ENCODE measurements around the gene DIRAS1.
"Not testable (repeated sequence)": the region's sequence is repeated elsewhere in the genome, so short reads cannot be mapped to it uniquely, and the experiment has no call there.

Gene DIRAS1

DNA sequence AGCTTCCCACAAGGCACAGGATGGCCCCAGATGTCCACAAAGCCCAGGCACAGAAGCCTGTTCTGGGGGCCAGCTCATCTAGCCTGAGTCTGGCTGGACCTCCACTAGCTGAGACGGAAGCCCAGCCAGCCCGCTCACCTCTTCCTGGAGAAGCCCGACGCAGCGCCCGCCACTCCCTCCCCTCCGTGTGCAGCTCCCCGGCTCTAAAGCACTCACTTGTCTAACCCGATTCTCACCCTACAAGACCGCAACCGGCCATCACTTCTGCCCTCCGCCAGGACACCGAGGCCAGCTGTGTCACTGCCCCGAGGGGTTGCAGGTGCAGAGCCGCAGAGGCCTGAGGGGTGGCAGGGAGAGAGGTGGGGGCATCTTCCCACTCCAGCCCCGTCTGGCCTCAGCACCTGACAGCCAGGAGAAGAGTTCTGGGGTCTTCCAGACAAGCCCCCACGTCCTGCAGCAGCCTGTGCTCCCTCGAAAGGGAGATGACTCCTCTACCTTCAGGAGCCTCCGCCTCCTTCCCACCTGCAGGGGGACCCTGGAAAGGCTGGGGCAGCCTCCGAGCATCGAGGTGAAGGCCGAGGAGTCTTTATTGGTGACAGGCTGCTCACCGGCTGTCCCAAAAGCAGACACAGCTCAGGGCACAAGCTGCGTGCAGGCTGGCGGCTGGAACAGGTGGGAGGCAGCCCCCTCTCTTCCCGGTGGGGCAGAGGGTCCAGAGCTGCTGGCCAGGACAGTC lies 5.9 kb upstream of the DIRAS1 start:
- DNase-seq, result no peak

DNA sequence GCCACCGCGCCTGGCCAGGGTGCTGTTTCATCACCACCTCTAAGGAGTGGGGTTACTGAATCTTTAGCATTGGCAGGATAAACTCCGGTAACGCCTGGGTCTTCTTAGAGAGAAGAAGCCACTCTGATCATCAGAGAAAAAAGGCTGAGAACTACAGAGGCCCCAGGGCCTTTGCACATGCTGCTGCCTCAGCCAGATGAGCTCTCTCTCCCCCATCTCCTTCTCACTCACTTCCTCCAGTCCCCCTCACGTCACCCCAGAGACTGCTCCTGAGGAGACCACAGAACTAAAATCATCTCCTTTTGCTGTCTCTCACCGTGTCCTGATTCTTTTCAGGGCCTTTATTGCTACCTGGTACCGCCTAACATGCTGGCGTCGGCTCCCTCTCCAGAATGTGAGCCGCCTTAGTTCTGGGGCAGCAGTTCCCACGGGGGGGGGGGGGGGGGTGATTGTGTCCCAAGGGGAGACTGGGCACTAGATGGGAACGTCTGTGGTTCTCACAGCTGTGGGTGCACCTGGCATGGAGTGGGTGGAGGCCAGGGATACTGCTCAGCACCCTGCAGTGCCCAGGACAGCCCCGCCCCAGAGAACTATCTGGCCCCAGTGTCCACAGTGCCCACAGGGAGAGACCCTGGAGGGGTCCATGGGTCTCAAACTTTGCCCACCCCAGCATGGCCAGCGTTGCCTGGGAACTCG lies 5.1 kb upstream of the DIRAS1 start:
- no peak for DNase-seq

DNA sequence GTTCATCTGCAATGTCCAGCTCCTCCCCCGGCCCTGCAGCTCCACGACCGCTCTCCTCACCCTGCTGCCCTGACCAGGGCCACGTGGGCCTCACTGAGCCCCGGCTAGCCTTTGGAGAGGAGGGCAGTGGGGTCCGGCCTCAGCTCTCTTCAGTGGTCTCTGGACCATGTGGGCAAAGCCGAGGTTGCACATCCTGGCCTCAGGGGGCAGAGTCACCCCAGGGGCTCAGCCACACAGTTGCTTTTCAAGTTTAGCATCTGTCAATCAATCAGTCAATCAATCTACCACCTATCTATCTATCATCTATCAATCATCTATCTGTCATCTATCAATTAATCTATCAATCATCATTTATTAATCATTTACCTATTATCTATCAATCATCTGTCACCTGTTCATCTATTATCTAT lies 3.0 kb upstream of the DIRAS1 start:
- no peak for DNase-seq

DNA sequence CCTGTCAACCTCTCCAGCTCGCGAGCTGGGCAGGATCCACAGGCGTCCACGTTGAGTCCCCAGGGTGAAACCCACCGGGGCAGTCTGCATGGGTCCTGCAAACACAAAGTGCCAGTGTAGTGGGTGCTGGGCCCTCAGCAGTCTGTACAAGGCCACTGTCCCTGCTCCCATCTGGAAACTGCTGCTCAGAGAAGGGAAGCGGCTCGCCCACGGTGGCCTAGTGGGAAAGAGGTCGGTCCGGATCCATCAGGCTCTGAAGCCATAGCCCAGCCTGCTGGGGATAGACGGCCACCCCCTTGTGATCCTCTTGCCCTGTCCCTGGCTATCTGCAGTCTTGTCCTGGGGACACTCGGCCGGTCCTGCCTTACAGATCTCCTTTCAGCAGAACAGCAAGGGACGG lies 2.6 kb upstream of the DIRAS1 start:
- DNase-seq, result no peak

- no peak for DNase-seq
These were observed 2.2 kb upstream of the DIRAS1 start for GRCh38 chr19:2723345-2723715.

DNA sequence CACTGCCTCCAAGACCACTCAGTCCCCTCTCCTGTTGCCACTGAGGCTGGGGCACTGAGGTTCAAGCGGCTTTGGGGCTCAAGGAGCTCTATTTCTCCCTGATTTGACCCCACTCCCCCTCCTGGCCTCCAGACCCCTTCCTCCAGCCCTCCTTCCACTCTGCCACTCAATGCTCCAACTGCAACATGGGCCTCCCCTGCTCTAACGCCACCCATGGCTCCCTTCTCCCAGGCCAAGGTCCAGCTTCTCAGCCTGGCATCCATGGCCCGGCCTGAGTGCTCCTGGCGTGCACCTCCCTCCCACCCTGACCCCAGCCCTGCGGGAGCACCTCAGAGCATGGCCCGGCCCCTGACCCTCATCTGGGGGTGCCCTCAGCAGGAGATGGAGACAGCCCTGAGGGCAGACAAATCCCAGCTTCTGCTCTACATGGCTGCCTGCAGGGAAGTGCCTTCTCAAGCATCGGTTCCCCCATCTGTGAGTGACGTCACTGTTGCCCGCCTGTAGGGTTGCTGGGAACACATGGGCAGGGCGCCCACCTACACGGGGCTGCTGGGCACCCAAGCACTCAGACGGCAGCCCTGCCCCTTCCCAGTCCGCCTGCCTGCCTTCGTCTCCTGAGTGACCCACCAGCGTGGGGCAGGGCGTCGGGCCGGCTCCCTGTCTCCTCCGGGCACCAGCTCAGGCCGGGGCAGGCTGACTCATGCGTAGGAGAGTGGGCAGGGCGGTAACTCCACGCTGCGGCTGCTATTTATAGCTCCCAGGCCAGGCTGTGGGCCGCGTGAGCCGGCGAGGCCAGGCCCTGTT lies 1.6 kb upstream of the DIRAS1 start:
- DNase-seq, result peak in 8 of 14 donors; percentile 12 to 83 (median 49)

DNA sequence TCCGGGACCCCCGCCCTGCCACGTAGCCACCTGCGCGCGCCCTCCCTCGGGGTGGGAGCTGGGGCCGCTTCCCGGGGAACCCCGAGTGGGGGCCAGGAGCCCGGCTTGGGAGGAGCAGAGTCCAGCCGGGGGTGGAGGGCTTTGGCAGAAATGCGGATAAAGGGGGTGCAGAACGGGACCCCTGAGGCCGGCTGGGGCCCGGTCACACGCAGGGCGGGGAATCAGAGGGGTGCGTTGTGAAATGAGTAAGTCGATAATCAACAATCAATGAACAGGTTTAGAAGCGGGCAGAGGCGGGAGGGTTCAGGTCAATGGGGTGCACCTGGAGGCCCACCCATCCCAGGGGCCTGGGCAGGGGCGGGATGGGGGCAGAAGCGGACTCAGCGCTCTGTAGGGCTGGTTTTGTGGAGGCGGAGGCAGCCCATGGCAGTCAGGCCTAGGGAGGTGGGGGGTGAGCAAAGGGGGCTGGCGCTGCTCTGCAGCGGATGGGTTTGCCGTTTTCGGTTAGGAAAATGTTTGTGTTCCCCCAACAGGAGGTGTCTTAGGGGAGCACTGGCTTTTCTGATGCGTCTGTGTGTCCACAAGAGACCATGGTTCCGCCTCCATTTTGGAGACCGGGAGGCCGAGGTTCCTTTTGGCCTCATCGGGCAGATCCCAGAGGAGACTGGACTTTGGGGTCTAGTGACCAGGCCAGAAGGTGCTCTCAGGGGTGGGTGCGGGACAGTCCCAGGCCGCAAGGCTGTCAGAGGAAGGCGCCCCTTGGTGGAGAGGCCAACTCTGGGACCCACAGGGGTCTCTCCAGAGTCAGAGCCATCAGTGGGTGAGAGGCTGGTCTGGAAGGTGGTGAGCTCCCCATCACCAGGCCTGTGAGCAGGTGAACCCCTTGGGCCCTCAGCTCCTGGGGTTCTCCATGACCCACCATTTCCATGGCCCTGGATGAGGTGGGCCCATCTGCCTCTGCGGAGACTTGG lies 683 bp upstream of the DIRAS1 start:
- no peak for DNase-seq

- DNase-seq, result peak in 5 of 14 donors; percentile 9 to 54 (median 18)
These were observed 1.0 kb downstream of the DIRAS1 start for GRCh38 chr19:2719920-2720776.

DNA sequence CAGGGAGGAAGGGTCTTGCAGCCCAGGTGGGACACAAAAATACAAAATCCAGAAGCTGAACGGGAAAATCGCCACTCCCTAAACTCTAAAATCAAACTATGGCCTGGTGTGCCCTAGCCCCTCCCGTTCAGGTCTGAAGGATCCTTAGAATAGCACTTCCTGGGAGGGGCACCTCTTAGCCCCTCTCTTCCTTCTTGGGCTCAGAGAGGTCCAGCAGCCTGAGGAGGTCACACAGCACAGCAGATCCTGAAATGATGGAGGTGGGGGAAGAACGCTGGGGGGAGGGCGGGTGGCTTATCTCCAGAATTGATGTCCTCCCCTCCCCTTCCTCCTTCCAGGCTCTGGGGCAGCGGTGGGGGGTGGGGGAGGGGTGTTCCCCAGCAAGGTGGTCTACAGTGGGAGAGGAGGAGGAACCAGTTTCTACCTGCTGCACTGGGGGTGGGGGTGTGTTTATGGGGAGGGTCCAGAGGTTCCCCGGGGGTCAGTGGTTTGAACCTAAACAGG lies 1.9 kb downstream of the DIRAS1 start:
- no peak for DNase-seq

- DNase-seq, result no peak
These were observed 3.3 kb downstream of the DIRAS1 start for GRCh38 chr19:2717638-2718541.

DNA sequence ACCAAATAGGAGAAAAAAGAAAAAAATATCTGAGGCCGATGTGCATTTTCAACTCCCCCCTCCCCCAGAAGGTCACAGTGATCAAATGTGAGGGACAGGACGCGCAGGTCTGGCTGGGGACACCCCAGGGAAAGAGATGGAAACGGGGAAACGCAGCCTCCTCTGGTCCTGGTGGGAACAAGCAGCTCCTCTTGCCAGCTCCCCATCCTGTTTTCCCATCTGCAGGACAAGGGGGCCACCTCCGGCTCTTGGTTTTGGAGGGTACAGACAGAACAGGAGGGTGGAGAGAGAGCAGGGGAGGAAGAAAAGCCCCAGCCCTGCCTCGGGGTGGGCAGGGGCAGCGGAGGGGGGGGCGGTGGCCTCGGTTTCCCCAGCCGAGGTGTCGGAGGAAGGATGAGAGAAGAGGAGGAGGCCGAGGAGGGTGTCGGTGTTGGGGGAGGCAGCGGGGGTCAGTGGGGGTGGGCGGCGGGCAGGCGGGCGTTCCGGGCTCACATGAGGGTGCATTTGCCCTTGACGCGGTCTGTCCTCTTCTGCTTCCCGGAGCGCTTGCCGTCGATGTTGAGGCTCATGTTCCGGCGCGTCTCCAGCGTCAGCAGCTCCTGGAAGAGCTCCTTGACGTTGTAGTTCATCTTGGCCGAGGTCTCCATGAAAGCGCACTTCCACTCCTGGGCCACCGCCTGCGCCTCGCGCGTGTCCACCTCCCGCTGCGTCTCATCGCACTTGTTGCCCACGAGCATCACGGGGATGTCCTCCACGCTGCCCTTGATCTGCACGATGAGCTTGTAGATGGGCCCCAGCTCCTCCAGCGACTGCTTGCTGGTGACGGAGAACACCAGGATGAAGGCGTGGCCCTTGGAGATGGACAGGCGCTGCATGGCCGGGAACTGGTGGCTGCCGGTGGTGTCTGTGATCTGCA lies 4.2 kb downstream of the DIRAS1 start:
- DNase-seq, result no peak

DNA sequence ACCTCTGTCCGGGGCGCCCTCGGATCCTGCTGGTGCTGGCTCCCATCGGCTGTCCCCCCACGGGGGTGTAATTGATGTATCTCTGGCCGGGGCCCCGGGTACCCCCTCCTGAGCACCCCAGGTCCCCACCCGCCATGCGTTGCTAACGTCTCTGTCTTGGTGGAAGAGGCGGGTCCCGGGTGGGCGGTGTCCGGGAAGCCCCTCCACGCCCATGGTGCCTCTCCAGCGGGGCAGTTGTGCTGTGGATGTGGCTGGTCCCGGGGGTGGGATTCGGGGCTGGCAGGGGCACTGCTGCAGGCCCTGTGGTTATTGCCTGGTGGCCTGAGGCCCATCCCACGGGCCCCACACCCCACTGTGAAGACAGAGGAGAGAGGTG lies 4.9 kb downstream of the DIRAS1 start:
- no peak for DNase-seq

DNA sequence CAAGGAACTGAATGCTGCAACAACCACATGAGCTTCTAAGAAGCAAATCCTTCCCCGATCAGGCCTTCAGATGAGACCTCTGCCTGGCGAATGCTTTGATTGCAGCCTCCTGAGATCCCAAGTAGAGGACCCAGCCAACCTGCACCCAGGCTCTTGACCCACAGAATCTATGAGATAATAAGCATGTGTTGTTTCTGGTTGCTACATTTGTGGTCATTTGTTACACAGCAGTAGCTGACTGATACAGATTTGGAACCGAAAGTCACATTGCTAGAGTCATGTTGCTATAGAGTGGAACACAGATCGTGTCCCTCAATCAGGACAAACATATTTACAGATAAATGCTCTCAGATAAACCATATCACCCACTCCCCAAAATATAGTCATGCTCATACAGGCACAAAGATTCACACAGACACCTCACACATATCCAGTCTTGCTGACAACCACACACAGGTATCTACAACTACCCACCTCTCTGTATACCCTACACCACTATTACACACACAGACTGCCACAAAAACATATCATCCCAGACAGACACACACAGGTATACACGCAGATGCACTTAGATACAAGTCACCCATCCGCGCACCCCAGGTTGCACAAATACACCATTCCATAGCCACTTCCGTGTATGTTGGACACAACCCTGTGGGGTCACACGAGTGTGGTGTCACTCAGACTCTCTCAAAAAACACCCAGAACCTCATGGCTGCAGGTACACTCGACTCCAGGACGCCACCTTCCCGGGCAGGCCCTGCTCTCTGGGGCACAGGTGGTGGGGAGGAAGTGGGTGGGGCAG lies 5.5 kb downstream of the DIRAS1 start:
- DNase-seq, result no peak

DNA sequence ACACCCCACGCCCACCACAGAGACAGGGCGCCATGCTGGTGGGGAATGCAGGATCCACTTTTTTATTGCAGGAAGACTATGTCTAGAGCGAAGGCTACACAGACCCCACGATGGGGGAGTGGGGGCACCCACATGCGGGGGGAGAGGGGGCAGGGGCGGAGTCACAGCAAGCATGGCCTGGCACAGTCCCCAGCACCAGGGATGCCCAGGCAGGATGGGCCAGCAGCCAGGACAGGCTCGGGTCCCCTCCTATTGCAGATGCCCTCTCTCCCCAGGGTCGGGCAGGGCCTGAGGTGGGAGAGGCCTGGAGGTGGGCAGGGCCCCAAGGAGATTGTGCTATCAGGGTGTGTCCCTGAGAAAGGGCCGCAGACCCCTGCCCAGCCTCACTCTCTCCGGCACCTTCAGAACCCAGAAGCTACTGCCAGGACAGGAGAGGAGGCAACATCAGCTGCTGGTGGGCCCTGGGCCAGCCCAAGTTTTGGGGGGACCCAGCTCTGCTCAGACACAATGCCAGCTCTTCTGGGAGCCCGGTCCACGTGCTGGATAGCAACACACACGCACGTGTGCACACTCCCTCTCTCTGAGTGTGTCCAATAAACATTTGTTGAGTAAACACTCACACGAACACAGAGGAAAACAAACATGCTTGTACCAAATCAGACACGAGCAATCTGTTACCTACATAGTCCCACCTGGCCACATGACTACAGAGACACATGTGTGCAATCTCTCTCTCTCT lies 6.5 kb downstream of the DIRAS1 start:
- no peak for DNase-seq

- not testable (repeated sequence) for DNase-seq
These were observed 7.1 kb downstream of the DIRAS1 start for GRCh38 chr19:2714102-2714501.

GRCh38 chr19:2713170-2713569 lies 8.0 kb downstream of the DIRAS1 start:
- not testable (repeated sequence) for DNase-seq

GRCh38 chr19:2711875-2712205 lies 9.3 kb downstream of the DIRAS1 start:
- DNase-seq, result no peak

All from C1 segment of cervical spinal cord (tissue), 14 donors.